HL-60/S4 (cell line): ENCODE measurements around the gene PCSK2.

Source experiments
- in situ Hi-C: fragments of 300-500 bp; cut with MboI; formaldehyde crosslinking; loops from 2 replicates; pipeline ENCODE4 v1.14.3; 2022; ENCODE audit warnings: low sequenced_read_pairs

Gene PCSK2

GRCh38 chr20:17500826-17501225, 274.0 kb downstream of the PCSK2 start:
- in situ Hi-C loops: loop anchor here (25.0 kb wide), 1 partner anchor 386 kb away; no protein-coding TSS in a partner anchor

DNA sequence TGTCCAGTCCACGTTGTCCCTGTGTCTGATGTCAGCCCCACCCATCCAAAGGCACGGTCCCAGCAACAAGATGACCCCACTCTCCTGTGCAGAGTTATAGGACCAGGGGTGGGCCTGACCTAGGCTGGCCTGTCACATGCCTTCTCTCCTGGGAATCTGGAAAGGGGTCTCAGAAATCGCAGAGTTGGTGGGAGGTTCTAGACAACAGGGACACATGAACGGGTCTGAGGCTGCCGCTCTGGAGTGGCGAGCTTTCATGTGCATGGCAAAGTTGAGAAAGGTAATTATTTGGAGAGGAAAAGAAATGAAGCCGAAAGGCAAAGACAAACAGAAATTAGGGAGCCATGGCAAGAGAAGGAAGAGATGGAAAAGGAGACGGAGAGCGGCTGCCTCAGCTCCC, 274.9 kb downstream of the PCSK2 start:
- in situ Hi-C loops: loop anchor here (25.0 kb wide), 1 partner anchor 386 kb away; no protein-coding TSS in a partner anchor

- in situ Hi-C loops: loop anchor here (25.0 kb wide), 1 partner anchor 385 kb away; no protein-coding TSS in a partner anchor
Measured at GRCh38 chr20:17502105-17502504, 275.3 kb downstream of the PCSK2 start.

DNA sequence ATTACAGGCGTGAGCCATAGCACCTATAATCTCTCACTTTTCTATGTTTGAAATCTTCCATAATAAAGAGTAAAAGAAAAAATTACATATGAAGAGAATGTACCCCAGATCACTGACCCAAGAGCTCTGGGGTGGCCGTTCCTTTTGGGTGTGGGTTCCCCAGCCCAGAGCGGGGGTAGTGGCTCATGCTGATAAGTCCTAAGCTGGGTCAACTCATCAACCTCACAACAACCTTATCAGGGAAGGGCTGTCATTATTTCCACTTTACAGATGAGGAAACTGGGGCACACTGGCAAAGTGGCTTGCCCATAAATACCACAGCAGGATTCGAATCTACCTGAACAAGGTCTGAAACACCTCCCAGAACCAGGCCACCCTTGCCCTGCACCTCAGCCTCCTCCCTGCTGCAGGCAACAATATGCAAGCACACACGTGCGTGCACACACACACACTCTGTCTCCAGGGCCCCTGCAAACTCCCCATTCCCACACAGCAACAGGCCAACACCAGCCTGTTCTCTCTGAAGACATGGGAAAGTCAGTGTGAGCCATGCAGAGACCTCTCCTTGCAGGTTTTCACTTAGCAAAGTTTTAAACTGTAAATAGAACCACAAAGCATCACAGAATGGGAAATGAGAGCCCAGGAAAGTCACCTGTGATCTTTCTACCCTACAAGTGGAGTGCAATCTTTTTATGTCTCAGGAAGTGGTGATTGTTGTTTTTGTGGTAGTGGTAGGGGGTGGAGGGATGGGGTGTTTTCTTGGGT, 276.6 kb downstream of the PCSK2 start:
- in situ Hi-C loops: loop anchor here (25.0 kb wide), 1 partner anchor 384 kb away; no protein-coding TSS in a partner anchor

GRCh38 chr20:17504066-17504897, 277.4 kb downstream of the PCSK2 start:
- in situ Hi-C loops: loop anchor here (25.0 kb wide), 1 partner anchor 383 kb away; no protein-coding TSS in a partner anchor

DNA sequence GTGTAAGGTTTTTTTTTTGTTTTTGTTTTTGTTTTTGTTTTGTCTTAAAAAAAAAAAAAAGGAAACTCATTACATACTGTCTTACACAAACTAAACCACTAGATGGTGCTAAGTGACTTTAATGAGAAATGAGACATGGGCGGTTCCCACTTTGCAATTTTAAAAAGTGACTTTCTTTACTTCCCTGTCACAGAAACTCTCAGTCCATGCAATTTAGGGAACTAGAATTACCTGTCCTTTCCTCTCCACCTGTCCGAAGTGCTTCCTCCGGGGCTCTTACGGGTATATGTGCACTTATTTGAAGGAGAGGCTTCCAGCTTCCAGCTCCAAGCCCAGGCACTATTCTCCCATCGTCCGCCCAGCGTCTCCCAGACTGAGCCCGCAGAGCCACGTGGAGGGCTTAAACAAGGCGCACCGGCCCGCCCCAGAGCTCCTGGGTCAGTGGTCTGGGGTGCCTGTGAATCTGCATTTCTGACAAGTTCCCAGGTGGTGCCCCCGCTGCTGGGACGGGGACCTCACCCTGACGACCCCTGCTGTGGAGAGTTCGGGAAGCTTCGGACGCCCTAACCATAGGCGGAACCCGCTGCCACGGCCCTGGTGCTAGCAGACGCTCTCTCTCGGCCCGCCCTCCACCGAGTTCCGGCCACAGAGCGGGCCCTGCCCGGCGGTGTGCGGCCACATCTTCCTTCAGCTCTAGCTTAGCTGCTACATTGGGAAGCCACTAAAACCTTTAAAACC, 278.2 kb downstream of the PCSK2 start:
- in situ Hi-C loops: loop anchor here (25.0 kb wide), 1 partner anchor 382 kb away; no protein-coding TSS in a partner anchor

DNA sequence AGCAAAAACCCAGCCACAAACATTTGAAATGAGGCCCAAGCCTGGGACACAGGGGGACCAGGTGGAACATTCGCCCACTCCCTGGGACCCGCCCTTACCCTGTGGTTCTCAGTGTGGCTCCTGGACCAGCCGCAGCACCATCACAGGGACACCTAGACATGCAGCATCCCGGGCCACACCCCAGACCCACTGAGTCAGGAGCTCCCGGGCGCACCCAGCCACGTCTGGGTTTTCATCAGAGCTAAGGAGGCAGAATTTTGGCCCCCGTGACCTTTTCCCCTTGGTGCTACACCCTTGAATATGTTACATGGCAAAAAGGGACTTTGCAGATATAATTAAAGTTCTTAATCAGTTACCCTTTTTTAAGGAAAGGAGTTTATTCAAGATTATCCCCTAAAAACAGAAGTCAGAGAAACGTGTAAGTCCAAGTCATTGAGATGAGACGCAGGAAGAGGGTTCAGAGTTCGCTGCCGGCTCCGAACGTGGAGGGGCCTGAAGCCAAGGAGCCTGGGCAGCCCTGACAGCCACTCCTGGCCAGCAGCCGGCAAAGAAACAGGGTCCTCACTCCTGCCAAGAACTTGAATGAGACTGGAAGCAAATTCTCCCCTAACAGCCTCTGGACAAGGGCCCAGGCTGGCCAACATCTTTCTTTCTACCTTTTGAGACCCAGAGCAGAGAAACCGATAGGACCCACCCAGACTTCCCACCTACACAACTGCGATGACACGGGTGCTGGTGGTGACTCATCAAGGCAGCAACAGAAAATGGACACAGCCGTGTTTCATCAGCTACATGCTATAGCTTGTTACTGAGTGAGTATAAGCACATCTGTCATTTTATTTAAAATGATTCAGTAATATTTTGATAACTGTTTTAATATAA, 279.0 kb downstream of the PCSK2 start:
- in situ Hi-C loops: loop anchor here (25.0 kb wide), 1 partner anchor 381 kb away; no protein-coding TSS in a partner anchor

DNA sequence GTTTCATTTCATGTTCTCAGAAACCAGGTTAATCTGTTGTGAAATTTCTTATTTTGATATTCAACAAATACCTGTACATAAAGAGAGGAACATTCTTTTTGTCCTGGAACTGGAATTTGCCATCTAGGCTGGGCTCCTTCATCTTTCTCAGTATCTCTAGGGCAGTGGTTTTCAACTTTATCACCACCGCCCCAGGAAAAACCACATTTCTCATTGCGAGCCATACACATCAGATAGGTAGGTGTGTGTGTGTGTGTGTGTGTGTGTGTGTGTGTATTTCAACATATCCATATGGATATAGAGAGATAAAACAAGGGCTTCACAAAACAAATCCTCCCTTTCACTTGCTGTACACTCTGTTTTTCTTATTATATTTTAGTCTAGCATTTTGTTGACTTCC, 280.2 kb downstream of the PCSK2 start:
- in situ Hi-C loops: loop anchor here (25.0 kb wide), 1 partner anchor 380 kb away; no protein-coding TSS in a partner anchor

GRCh38 chr20:17507531-17507930, 280.7 kb downstream of the PCSK2 start:
- in situ Hi-C loops: loop anchor here (25.0 kb wide), 1 partner anchor 380 kb away; no protein-coding TSS in a partner anchor

DNA sequence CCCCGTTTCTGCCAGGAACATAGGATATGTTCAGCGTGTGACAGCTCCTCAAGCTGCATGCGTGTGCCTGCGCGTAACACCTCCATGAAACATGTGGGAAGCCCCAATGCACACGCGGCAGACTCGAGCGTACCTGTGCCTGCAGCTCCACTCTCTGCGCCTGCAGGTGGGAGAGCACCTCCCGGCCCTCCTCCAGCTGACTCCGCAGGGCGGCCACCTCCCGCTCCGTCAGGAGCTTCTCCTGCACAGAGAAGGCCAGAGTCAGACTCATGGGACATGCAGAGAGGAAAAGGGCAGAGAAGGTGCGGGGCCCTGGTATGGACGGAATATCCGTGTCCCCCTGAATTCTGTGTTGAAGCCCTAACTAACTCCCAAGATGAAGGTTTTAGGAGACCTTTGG, 281.9 kb downstream of the PCSK2 start:
- in situ Hi-C loops: loop anchor here (25.0 kb wide), 1 partner anchor 379 kb away; no protein-coding TSS in a partner anchor

GRCh38 chr20:17510548-17510947, 283.7 kb downstream of the PCSK2 start:
- in situ Hi-C loops: loop anchor here (25.0 kb wide), 1 partner anchor 377 kb away; no protein-coding TSS in a partner anchor

DNA sequence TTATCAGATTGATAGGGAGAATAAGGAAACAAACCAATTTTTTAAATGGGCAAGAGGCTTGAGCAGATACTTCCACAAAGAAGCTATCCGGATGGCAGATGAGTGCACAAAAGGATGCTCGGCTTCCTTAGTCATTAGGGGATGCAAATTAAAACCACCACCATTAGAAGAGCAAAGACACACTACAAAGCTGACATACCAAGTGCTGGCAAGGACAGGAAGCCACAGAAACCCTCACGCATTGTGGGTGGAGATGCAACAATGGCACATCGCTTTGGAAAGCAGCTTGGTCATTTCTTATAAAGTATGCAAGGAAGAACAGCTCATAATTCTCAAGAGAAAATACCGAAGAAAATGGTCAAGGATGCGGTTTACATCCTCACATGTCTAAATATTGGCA, 284.6 kb downstream of the PCSK2 start:
- in situ Hi-C loops: loop anchor here (25.0 kb wide), 1 partner anchor 376 kb away; no protein-coding TSS in a partner anchor

GRCh38 chr20:17513939-17514338, 287.1 kb downstream of the PCSK2 start:
- in situ Hi-C loops: loop anchor here (25.0 kb wide), 1 partner anchor 373 kb away; no protein-coding TSS in a partner anchor

- in situ Hi-C loops: loop anchor here (25.0 kb wide), 1 partner anchor 372 kb away; no protein-coding TSS in a partner anchor
Measured at GRCh38 chr20:17515053-17515452, 288.2 kb downstream of the PCSK2 start.

GRCh38 chr20:17518339-17519052, 291.7 kb downstream of the PCSK2 start:
- in situ Hi-C loops: loop anchor here (25.0 kb wide), 1 partner anchor 369 kb away; no protein-coding TSS in a partner anchor

DNA sequence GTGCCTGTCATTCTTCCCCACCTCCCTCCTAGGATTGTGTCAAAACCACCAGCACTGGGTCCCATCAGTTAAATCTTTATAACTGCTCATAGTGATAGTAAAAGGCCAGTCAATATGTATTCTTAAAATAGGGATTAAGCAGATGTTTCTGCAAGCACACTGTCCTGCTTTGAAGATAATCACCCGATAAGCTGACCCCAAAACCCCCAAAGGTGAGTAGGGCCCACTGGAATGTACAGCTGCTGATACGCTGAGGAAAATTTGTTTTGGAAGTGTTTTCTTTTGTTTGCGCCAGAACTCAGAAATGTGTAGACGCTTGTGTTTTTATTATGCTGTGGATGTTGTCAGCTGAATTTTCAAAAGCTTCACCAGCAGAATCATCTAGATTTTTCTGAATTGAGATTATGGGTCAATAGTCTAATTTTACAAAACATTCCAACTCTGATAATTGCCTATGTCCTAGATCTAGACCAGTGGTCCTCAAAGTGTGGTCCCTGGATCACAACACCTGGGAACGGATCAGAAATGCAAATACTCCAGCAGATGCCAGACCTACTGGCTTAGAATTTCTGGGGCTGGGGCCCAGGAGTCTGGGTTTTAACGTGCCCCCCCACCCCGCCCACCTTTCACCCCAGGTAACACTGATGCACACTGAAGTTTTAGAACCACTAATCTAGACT, 292.9 kb downstream of the PCSK2 start:
- in situ Hi-C loops: loop anchor here (25.0 kb wide), 1 partner anchor 368 kb away; no protein-coding TSS in a partner anchor

GRCh38 chr20:17520583-17520982, 293.7 kb downstream of the PCSK2 start:
- in situ Hi-C loops: loop anchor here (25.0 kb wide), 1 partner anchor 367 kb away; no protein-coding TSS in a partner anchor

DNA sequence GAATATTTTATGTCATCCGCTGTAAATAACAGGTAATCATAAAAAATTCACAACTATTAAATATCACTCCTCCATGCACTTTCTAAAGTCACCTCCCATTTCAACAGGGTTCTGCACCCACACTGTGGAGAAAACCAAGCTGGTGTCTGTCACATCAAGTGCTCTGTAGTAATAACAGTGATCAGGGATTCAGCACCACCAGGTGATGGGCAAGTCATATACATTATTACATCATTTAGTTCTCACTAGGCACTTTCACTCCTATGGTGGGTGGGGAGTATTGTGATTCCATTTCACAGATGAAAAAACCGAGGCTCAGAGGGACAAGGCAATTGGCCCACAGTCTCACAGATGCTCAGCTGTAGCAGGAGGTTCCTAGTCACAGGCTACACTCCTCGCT, 295.7 kb downstream of the PCSK2 start:
- in situ Hi-C loops: loop anchor here (25.0 kb wide), 1 partner anchor 365 kb away; no protein-coding TSS in a partner anchor
